GM18511 (cell line): ENCODE results near the gene NOL4.
"Not testable (repeated sequence)": the region's sequence is repeated elsewhere in the genome, so short reads cannot be mapped to it uniquely, and the experiment has no call there.

Experiments
- ATAC-seq: cut with Tn5 transposase; IDR thresholded peaks from one replicate; pipeline ENCODE4 v1.9.1; 2021; ENCODE audit warnings: mild to moderate bottlenecking, moderate library complexity; ENCODE audit not compliant: unreplicated experiment

The NOL4 gene

GRCh38 chr18:34224423-34225217 lies at the start of gene NOL4:
Gene NOL4, minus strand, starts transcription at chr18:34224913. Its CDS starts 1,660 bp downstream, at chr18:34223253.
- ATAC-seq = no peak

- not testable (repeated sequence) for ATAC-seq
Observed at GRCh38 chr18:34266029-34266428, 41.3 kb upstream of the NOL4 start.

GRCh38 chr18:34261865-34262780 lies 37.4 kb upstream of the NOL4 start:
- peak; percentile 93 for ATAC-seq

- no peak for ATAC-seq
Observed at GRCh38 chr18:34258176-34258575, 33.5 kb upstream of the NOL4 start.

- ATAC-seq = no peak
Observed at GRCh38 chr18:34251919-34252318, 27.2 kb upstream of the NOL4 start.

- no peak for ATAC-seq
Observed at GRCh38 chr18:34248727-34249126, 24.0 kb upstream of the NOL4 start.

GRCh38 chr18:34242739-34243138 lies 18.0 kb upstream of the NOL4 start:
- no peak for ATAC-seq

GRCh38 chr18:34233781-34234388 lies 9.2 kb upstream of the NOL4 start:
- ATAC-seq = not testable (repeated sequence)

GRCh38 chr18:34225218-34225553 lies 473 bp upstream of the NOL4 start:
- no peak for ATAC-seq

- no peak for ATAC-seq
Observed at GRCh38 chr18:34223893-34224422, 755 bp downstream of the NOL4 start.

GRCh38 chr18:34223164-34223892 lies 1.4 kb downstream of the NOL4 start:
- peak; percentile 19 for ATAC-seq

- ATAC-seq = peak; percentile 83
Observed at GRCh38 chr18:34222307-34223163, 2.2 kb downstream of the NOL4 start.

GRCh38 chr18:34221971-34222306 lies 2.8 kb downstream of the NOL4 start:
- ATAC-seq = peak; percentile 42

- no peak for ATAC-seq
Observed at GRCh38 chr18:34220081-34220815, 4.5 kb downstream of the NOL4 start.

- no peak for ATAC-seq
Observed at GRCh38 chr18:34219651-34220050, 5.1 kb downstream of the NOL4 start.

GRCh38 chr18:34212511-34212910 lies 12.2 kb downstream of the NOL4 start:
- ATAC-seq = no peak

- ATAC-seq = no peak
Observed at GRCh38 chr18:34207344-34207851, 17.3 kb downstream of the NOL4 start.

- ATAC-seq = no peak
Observed at GRCh38 chr18:34203866-34204265, 20.8 kb downstream of the NOL4 start.

- no peak for ATAC-seq
Observed at GRCh38 chr18:34196256-34196655, 28.5 kb downstream of the NOL4 start.
